C4-2B (cell line): ENCODE data around the gene ATG4A.

ENCODE experiments used
- ZFX ChIP-seq: fragments of 450-650 bp; IDR thresholded peaks from 2 replicates; pipeline ENCODE4 v1.6.1; 2017
- TF ChIP-seq, protein P1 (sequence below): fragments of 450-650 bp; conservative IDR thresholded peaks from 2 replicates; pipeline ENCODE4 v1.5.1; 2017; ENCODE audit warnings: mild to moderate bottlenecking

DNA sequence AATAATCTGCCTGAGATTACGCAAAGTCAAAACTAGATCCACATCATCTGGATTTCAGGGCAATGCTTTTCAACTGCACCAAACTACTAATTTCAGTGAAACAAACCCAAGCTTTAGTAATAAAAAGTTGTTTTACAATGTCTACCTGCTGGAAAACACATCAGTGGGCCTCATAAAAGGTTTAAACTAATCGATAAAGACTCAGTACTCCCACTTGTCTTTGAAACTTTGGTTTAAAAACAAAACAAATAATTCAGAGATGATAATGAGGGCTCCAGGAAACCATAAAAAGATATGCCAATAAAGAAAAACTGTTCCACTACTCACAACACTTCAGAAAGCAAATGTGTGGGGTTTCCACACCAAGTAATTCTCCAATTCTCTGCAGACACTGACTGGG, 10.5 kb upstream of the ATG4A start:
- TF ChIP-seq, protein P1, sequence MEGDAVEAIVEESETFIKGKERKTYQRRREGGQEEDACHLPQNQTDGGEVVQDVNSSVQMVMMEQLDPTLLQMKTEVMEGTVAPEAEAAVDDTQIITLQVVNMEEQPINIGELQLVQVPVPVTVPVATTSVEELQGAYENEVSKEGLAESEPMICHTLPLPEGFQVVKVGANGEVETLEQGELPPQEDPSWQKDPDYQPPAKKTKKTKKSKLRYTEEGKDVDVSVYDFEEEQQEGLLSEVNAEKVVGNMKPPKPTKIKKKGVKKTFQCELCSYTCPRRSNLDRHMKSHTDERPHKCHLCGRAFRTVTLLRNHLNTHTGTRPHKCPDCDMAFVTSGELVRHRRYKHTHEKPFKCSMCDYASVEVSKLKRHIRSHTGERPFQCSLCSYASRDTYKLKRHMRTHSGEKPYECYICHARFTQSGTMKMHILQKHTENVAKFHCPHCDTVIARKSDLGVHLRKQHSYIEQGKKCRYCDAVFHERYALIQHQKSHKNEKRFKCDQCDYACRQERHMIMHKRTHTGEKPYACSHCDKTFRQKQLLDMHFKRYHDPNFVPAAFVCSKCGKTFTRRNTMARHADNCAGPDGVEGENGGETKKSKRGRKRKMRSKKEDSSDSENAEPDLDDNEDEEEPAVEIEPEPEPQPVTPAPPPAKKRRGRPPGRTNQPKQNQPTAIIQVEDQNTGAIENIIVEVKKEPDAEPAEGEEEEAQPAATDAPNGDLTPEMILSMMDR: no peak
- no peak for TF ChIP-seq ZFX
